Hematopoietic multipotent progenitor cell treated with erythropoietin and hydrocortisone succinate and interleukin-3 and kit ligand, for 8 days (in vitro differentiated cells): Measurements from ENCODE around the gene ASPHD1.
"Not testable (repeated sequence)": the region's sequence is repeated elsewhere in the genome, so short reads cannot be mapped to it uniquely, and the experiment has no call there.

Experiments used
- DNase-seq: peaks from one replicate; pipeline ENCODE4 v3.0.0-alpha.2; 2015

ASPHD1 gene, protein sequence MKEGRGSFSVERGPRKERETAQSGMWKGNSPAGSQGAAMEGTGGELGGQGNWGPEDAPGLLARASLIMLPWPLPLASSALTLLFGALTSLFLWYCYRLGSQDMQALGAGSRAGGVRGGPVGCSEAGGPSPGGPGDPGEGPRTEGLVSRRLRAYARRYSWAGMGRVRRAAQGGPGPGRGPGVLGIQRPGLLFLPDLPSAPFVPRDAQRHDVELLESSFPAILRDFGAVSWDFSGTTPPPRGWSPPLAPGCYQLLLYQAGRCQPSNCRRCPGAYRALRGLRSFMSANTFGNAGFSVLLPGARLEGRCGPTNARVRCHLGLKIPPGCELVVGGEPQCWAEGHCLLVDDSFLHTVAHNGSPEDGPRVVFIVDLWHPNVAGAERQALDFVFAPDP

DNA sequence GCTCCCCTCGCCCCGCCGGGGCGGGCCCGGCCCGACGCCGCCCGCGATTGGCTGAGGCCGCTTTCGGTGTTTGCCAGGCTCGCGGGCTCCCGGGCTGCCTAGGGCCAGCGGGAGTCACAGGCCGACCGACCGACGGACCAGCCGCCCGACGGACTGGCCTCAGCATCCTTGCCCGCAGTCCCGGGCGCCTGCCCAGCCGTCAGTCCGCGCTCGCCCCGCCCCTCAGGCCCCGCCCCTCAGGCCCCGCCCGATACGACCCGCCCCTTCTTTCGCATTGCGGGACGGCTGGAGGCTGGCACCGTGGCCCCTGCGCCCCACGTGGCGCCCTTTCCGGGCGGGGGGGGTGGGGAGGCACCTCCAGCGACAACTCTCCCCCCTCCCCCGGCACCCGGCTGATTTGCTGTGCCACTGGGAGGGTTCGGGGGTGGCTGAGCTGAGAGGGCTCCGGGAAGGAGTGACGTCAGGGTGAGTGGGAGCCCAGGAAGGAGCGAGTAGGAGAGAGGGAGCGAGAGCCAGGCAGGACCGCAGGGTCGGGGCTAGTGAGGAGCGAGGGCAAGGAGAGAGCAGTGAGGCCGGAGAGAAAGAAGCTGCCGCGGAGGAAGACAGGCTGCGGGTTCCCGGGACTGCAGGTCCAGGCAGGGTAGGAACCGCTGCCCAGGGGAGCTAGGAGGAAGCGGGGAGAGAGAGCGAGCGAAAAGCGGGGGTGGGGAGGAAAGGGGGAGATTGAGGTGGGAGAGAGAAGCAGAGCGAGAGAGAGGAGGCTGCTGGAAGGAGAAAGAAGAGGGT, at the start of gene ASPHD1:
ASPHD1 (plus strand) TSS at position 387 of the 786 bp plus-strand sequence. CDS start 484 bp downstream, outside the sequence.
- DNase-seq, result peak; percentile 59

DNA sequence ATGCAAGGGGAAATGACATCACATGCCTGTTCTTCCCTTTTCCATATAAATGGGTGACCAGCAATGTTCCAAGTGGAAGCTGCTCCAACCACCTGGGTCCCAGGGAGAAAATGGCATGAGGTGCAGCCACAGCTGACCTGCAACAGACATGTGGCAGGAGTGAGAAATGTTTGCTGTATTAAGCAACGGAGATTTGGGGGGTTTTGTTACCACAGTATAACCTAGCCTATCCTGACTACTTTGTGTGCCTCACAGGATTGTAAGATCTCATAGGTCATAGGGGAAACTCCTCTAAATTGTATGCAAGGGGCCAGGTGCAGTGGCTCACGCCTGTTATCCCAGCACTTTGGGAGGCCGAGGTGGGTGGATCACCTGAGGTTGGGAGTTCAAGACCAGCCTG, 49.3 kb upstream of the ASPHD1 start:
- no peak for DNase-seq

DNA sequence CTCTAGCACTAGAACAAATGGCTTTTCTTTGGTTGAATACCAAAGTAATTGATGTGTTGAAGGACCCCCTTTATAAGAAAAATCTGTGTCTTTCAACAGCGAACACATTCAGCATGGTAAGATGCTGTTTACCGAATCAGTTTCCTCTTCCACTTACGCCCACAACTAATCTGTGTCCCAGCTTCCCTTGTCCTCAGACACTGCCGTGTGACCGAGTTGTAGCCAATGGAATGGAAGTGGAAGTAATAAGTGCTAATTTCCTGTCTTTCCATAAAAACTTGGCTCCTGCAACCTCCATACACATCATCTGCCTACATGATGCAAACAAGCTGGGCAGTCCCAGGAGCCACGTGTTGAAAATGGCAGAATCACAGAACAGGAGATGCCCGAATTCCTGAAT, 47.6 kb upstream of the ASPHD1 start:
- no peak for DNase-seq

DNA sequence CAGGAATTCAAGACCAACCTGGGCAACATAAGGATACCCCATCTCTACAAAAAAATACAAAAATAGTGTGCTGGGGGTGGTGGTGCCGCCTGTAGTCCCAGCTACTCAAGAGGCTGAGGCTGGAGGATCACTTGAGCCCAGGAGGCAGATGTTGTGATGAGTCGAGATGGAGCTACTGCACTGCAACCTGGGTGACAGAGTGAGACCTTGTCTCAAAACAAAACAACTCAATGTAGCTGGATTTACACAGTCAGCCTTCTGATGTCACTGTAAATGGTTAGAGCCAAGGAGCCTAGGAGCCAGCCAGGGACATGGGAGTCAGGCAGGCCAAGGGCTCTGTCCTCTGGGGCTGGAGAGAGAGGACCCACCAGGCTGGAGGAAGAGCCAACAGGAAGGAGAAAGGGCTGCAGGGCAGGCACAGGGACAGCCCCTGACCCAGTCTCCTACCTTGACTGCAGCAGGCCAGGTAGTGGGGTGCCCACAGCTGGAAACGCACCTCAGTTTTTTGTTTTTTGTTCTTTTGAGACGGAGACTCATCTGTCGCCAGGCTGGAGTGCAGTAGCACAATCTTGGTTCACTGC, 45.7 kb upstream of the ASPHD1 start:
- DNase-seq, result no peak

DNA sequence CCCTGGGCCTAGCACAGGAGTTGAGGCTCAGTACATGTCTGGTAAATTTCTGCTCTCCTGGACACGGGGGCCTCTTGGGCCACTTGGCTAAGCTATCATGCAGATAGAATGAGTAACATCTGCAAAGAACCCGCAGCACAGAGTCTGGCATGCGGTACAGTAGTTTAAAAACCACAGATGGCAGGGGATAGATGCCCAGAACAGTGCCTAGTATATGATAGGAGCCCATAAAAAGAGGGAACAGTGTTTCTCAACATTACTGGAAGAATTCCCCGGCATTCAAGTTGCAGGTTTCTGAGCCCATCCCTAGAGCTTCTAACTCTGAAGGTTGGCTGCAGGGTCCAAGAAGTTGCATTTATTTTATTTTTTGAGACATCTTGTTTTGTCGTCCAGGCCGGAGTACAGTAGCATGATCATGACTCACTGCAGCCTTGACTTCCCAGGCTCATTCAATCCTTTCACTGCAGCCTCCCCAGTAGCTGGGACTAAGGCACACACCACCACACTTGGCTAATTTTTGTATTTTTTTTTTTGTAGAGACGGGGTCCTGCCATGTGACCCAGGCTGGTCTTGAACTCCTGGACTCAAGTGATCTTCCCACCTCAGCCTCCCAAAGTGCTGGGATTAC, 43.0 kb upstream of the ASPHD1 start:
- no peak for DNase-seq

DNA sequence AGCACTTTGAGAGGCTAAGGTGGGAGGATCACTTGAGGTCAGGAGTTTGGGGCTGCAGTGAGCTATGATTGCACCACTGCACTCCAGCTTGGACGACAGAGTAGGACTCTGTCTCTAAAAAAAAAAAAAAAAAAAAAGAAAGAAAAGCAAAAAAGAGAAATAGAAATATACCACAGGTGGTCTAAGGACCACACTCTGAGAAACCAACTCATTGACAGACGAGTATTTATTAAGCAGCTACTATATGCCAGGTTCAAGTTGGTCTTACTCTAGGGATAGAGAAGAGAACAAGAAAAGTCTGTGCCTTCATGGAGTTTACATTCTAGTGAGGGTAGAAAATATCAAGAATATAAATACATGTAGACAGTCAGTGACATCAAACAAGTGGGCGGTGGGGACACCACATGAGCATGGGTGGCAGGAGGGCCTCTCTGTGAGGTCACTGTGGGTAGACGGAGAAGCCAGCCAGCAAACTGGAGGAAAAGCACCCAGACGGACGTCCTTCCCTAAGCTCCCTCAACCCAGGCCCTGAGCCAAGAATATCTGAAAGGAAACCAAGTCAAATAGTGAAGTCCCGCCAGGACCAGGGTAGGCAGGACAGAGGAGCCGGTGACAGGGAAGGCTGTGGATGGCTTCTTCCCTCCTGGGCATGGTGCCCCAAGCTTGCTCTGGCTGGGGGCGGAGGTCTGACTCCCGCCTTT, 42.0 kb upstream of the ASPHD1 start:
- DNase-seq, result no peak

DNA sequence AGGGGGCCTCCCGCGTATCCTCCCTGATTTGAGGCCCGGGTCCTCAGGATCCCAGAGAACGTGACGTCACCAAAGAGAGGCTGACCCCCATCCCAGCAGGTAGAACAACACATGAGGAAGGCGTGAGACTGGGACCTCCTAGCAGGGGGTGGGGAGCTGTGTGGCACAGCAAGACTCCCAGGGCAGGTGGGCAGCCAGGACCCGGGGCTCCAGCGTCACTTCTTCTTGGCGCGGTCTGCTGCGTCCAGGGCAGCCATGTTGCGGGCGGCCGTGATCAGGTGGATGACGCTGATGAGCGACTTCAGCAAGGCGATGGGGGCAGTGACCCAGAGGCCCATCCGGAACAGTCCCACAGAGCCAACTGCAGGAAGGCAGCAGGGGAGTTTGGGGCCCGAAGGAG, 41.3 kb upstream of the ASPHD1 start:
- no peak for DNase-seq

DNA sequence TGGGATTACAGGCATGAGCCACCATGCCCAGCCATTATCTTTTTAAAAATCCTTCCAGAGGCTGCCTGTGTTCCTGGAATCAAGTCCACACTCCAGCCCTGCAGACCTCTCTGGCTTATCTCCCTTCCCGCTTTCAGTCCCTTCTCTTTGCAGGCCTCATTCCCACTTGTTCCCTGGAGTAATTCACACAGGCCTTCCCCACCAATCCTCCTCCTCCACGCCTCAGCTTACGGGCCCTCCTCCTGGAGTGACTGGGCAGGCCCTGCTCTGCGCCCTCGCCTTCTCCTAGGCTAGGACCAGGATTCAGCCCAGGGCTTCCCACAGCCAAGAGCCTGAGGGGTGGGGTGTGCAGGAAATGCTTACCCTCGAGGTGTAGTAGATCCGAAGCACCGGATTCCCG, 40.1 kb upstream of the ASPHD1 start:
- DNase-seq, result no peak

DNA sequence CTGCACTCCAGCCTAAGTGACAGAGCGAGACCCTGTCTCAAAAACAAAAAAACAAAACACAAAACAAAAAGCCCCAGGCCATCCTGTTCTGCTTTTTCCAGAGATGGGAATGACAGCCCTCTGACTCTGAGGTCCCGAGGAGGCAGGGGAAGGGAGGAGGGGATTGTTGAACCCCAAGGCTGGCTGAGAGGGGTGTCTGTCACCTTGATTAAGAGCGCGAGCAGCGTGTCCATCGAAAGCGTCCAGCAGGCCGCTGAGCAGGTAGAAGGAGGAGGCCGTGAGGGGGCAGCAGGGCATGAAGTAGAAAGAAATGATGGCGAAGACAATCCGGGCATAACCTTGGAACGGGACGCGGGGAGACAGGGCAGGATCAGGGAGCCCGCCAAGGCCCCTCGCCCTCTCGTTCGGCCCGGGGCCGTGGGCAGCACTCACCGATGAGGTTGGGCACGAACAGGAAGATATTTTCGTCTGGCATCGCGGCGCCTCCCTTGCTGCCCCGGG, 37.9 kb upstream of the ASPHD1 start:
- peak; percentile 21 for DNase-seq

DNA sequence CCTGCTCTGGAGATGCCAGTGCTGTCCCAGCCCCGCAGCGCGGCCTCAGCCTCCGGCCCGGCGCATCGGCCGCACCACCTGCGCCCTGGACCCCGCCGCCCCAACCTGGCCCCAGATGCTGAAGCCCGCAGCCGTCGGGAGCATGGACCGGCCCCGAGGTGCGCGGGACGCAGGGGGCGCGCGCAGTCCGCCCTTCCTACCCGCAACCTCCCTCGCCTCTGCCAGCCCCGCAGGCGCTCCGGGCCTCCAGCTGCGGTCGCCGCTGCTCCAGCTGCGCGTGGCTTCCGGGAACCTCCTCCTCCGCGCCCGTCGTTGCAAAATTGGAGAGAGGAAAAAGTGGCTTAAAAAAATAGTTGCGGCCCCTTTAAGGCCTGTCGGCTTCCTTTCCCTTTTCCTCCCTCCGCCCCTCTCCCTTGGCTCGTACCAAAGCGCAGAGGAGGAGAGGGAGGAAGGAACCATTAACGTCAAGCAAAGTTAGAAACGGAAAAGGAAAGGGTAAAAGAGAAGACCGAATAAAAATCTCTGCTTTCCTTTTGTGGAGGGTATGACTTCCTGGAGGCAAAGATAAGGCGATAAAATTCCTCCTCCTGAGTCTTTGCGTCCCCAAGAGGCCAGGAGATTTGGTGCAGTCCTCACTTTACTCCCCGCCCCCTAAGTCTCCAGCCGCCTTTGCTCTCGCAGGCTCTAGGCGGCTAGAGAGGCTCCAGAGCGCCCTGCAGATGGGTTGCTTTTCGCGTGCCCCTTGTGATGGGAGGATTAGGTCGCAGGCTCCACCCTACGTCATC, 37.2 kb upstream of the ASPHD1 start, which contains the start of gene CDIPT:
CDIPT (minus strand) TSS at position 343 of the 785 bp plus-strand sequence. CDS start 369 bp downstream, outside the sequence.
- DNase-seq, result peak; percentile 97

DNA sequence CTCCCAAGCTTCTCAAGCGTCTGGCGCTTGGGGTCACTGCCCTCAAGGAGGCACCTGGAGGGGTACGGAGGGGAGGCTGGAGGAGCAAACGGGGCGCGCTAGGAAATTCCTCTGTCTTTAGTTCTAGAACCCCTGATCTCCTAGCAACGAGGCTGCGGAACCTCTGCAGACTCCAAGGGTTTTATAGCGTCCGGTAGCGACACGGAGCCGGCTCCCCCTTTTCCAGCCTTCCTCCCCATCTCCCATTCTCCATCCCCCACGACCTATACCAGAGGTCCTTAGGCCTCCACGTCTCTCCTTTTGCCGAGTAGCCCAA, 36.7 kb upstream of the ASPHD1 start:
- DNase-seq, result no peak

DNA sequence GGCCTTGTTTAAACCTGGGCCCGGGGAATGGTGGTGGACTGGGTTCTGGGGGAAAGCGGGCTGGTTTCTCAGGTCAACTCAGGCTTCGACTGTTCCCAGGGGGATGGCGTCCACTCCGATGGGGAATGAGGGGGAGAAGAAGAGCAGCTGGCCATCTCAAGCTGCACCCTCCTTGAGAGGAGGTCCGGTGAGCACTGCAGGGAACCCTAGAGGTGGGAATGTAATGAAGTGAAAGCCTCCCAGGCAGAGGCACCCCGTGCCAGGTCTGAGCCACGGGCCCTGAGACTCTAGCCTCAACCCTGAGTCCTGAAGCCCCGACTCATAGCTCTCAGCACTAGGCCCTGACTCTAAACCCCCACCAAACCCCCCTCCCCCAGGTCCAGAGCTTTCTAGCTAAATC, 36.1 kb upstream of the ASPHD1 start:
- no peak for DNase-seq

DNA sequence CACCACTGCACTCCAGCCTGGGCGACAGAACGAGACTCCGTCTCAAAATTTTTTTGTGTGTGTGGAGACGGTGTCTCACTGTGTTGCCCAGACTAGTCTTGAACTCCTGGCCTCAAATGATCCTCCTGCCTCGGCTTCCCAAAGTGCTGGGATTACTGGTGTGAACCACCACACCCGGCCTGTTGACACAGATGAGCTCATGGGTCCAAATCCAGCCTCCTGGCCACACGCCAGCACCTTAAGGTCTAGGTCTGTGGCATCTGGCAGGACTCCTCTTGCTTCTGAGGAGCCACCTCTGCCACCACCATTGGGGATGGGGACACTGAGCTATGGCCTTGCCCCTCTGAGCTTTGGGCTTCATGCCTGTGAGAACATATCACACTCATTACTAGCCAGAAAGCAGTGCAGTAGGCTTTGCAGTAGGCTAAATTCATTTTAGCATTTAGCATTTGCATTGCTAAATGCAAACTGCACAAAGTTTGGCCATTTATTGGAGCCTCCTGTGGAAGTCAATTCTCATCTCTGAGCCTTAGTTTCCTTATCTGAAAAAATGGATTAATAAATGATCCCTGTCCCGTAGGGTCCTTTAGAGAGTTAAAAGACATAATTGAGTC, 31.8 kb upstream of the ASPHD1 start:
- DNase-seq, result peak; percentile 39

DNA sequence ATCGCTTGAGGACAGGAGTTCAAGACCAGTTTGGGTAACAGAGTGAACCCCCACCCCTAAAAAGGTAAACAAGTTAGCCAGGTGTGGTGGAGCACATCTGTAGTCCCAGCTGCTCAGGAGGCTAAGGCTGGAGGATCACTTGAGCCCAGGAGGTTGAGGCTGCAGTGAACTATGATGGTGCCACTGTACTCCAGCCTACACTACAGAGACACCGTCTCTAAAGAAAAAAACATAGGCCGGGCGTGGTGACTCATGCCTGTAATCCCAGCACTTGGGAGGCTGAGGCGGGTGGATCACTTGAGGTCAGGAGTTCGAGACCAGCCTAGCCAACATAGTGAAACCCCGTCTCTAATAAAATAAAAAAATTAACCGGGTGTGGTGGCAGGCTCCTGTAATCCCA, 31.2 kb upstream of the ASPHD1 start:
- DNase-seq, result not testable (repeated sequence)

DNA sequence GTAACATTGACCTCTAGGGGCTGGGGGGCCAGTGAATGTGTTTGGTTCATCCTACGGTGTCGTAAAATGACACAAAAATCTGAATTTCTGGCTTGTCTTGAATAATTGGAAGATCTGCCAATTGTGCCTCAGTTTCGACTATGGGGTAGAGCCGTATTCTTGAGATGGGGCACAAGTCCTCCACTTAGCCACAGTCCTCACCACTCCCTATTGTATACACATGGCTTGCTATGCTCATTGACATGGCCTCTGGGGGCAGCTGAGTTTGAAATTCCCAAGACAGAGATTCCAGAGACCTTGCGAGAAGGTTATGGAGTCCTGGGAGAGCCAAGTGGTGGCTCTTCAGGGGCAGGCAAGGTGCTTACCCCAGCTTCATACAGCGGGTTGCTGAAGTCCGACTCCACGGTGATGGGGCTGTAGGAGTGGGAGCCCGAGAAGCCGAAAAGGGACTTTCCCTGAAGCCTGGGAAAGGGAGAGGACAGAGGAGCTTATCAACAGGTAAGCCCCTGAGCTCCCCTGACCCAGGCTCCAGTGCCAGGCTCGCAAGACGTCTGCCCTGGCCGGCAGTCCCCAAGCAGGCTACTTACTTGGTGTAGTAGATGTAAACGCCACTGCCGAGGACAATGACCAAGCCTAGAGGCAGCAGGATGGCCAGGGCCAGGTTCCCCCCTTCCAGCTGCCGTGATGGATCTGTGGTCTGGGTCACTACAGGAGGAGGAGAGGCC, 28.3 kb upstream of the ASPHD1 start:
- DNase-seq, result no peak

DNA sequence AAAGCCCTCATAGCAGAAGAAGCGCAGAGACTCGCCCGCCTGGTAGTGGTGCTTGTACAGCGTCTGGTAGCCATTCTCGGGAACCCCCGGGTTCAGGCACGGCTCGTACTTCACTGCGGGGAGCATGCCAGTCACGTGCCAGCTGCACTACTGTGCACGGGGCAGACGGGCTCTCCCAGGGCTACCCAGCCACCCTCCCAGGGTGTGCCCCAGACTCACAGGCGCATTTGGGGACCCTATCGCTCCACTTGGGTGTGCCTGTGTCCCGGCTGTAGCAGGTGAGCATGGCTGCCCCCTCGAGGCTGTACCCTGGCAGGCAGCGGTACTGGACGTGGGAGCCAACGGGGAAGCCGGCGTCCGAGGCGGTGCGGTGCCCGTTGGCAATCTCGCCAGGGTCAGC, 27.0 kb upstream of the ASPHD1 start:
- DNase-seq, result no peak

DNA sequence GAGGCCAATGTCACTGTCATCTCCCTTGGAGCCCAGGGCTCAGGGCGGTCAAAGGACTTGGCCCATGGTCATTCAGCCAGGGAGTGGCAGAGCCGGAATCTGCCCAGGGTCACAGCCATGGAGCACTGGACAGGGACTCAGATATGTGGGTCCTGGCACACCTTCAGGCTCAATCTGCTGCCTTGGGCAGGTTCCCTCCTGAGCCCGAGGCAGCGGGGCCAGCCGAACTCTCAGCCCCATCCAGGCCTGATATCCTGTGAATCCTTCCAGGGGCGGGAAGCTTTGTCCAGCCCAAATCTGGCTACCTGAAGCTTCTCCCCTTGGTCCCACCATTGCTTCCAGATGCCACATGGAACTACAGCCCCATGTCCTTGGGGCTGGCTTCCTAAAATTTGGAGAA, 25.1 kb upstream of the ASPHD1 start:
- DNase-seq, result no peak

DNA sequence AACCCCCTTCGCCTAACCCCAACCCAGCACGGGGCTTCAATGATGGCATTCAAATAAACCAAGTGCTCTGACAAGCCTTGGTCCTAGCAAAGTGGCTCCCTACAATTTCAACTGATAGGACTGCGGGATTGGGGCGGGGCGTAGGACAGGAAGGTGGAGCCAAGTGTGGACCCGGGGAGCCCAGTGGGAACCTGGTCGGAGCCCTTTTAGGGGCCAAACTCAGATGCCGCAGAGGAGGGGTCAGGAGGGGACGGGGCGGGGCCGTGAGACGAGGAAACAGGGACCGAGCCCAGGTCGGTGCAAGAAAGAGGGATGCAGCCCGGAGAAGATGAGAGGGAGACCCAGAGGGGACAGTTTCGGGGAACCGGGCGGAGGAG, 24.1 kb upstream of the ASPHD1 start:
- peak; percentile 24 for DNase-seq

DNA sequence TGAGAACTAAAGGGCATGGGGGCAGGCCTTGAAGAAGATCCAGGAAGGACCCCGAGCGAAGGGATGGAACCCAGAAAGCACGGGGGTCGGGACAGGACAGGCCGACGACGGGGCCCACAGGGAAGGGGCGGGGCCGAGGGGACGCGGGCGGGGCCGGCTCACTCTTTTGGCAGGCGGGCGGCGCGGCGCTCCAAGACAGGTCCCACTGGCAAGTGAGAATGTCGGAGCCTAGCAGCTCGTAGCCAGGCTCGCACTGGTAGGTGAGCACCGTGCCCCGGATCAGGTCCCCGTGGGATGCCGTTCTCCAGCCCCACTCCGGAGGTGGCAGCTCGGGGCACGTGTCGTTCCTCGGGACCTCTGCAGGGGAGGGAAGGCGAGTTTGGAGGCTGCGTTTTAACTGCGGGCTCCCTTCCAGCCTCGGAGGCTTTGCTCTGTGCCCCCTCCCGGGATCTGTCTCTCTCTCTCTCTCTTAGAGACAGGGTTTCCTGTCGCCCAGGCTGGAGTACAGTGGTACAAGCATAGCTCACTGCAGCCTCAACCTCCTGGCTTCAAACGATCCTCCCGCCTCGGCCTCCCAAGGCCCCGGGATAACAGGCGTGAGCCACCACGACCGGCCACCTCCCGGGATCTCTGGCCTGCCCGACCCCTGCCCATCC, 23.6 kb upstream of the ASPHD1 start:
- DNase-seq, result no peak
